ENCODE results near the gene MRPS2. TPM values are rescaled to one million over a fixed set of nuclear protein-coding genes. Genes with fewer than 3 reads are reported as not detected.

The MRPS2 gene
- total and polyA plus RNA-seq, 2 experiments from 2014 or later: 76.2 to 79.9 TPM

DNA sequence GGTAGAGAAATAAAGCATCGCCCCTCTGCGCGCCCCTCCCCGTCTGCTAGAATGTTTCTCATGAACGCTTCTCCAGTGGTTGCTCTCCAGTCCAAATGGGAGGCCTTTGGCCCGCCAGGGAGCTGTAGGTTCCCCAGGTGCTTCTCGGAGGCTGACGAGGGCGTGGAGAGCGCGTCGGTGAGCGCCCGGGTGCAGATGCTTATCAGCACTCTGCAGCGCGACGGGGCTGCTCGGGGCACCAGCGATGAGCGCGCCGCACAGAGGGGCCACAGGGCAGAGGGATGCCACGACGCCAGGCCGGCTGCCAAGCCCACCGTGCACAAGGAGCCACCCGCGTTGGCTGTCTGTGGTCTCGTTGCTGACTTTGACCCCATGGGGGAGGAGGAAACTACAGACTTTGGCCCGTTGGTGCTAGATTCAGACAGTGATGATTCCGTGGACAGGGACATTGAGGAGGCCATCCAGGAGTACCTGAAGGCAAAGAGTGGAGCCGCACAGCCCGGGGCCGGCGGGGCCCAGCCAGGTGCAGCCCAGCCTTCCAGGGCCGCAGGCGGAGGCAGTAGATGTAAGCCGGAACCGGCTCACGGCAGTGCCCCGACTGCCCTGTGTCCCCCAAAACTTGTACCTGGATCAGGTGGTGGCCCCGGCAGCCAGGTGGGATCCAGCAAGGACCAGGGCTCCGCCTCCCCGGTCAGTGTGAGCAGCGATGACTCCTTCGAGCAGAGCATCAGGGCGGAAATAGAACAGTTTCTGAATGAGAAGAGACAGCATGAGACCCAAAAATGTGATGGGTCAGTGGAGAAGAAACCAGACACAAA, 15.8 kb upstream of the MRPS2 start:
- Histone ChIP-seq H3K27me3 (no peaks in the 10 kb centered on the region), H3K9me3 (ENCODE audit: low read depth) (no peaks in the 10 kb centered on the region), H3K4me1 (ENCODE audit: low read depth) (peaks cover 7% of the 10 kb centered on the region), H3K36me3 (peaks cover 27% of the 10 kb centered on the region), H3K27ac (no peak overlapping the region), H3K4me3 (no peak overlapping the region)
- no peak for TF ChIP-seq CTCF (IDR thresholded peaks at IDR 0.05; ENCODE audit: low read depth, low read length)
- DNase-seq (ENCODE audit: low read depth in 1 of 2, low spot score in 1 of 2): no peak

DNA sequence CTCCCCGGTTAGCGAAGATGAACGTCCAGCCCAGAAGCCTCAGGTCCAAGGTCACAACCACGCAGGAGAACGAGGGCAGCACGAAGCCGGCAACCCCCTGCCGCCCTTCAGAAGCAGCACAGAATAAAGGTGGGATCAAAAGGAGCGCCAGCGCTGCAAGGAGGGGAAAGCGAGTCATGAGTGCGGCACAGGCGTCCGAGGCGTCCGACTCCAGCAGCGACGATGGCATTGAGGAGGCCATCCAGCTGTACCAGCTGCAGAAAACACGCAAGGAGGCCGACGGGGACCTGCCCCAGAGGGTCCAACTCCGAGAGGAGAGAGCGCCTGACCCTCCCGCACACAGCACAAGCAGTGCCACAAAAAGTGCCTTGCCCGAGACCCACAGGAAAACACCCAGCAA, 15.1 kb upstream of the MRPS2 start:
- Histone ChIP-seq H3K27ac (no peak overlapping the region), H3K27me3 (no peaks in the 10 kb centered on the region), H3K36me3 (peaks cover 27% of the 10 kb centered on the region), H3K9me3 (ENCODE audit: low read depth) (no peaks in the 10 kb centered on the region), H3K4me1 (ENCODE audit: low read depth) (peaks cover 7% of the 10 kb centered on the region), H3K4me3 (no peak overlapping the region)
- no peak for DNase-seq (ENCODE audit: low read depth in 1 of 2, low spot score in 1 of 2)
- TF ChIP-seq CTCF (IDR thresholded peaks at IDR 0.05; ENCODE audit: low read depth, low read length): no peak

GRCh38 chr9:135485832-135486231, 14.7 kb upstream of the MRPS2 start:
- no peak overlapping the region for H3K4me3 ChIP-seq
- no peak overlapping the region for H3K27ac ChIP-seq
- peaks cover 6% of the 10 kb centered on the region for H3K4me1 ChIP-seq (ENCODE audit: low read depth)
- no peaks in the 10 kb centered on the region for H3K27me3 ChIP-seq
- H3K9me3 ChIP-seq (ENCODE audit: low read depth): no peaks in the 10 kb centered on the region
- H3K36me3 ChIP-seq: peaks cover 27% of the 10 kb centered on the region
- DNase-seq (ENCODE audit: low read depth in 1 of 2, low spot score in 1 of 2): no peak
- TF ChIP-seq CTCF (IDR thresholded peaks at IDR 0.05; ENCODE audit: low read depth, low read length): no peak

GRCh38 chr9:135486267-135487065, 14.0 kb upstream of the MRPS2 start:
- DNase-seq (ENCODE audit: low read depth in 1 of 2, low spot score in 1 of 2): no peak
- Histone ChIP-seq H3K4me1 (ENCODE audit: low read depth) (no peaks in the 10 kb centered on the region), H3K27me3 (no peaks in the 10 kb centered on the region), H3K9me3 (ENCODE audit: low read depth) (no peaks in the 10 kb centered on the region), H3K4me3 (no peak overlapping the region), H3K36me3 (peaks cover 27% of the 10 kb centered on the region), H3K27ac (no peak overlapping the region)
- TF ChIP-seq CTCF (IDR thresholded peaks at IDR 0.05; ENCODE audit: low read depth, low read length): no peak

DNA sequence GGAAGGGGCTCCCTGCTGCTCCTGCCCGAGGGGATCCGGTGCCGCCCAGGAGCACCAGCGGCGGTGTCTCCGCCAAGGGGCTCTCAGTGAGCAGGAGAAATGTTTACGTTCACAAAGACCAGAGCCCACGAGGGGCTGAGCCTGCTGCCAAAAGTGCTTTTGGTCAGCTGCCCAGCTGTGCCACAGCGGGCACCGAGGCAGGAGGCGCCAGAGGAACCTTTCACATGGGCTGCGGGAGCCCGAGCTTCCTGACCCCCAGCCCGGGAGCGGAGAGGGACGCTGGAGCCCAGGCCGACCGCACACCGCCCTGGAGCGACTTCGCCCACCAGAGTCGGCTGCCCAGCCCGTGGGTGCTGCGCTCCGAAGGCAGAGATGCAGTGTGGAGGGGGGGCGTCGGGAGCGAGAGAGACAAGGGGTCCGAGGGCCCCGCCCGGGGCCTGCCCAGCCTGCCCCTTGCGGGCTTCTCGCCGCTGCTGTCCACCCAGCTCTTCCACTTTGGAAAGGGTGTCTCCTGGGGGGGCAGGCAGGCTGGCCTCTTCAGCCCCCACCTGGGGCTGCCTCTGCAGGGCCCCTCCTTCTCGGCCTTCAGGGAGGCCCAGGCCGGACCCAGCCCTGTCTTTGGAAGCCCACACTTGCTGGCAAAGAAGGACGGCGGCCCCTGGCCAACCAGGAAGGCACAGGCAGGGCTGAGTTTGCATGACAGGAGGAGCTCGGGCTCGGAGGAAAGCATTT, 13.0 kb upstream of the MRPS2 start:
- Histone ChIP-seq H3K4me1 (ENCODE audit: low read depth) (no peaks in the 10 kb centered on the region), H3K36me3 (peaks cover 27% of the 10 kb centered on the region), H3K4me3 (no peak overlapping the region), H3K27me3 (no peaks in the 10 kb centered on the region), H3K9me3 (ENCODE audit: low read depth) (no peaks in the 10 kb centered on the region), H3K27ac (no peak overlapping the region)
- DNase-seq (ENCODE audit: low read depth in 1 of 2, low spot score in 1 of 2): no peak
- TF ChIP-seq CTCF (IDR thresholded peaks at IDR 0.05; ENCODE audit: low read depth, low read length): no peak

Data from cardiac muscle cell (in vitro differentiated cells and primary cell).